ENCODE data around the gene LDLRAD2. TPM values are rescaled to one million over a fixed set of nuclear protein-coding genes. Genes with fewer than 3 reads are reported as not detected.

Gene LDLRAD2
- total and polyA plus RNA-seq, 2 of the 8 experiments (the other 6 are each of a cell fraction or from before 2014, with no cell fraction given): 0.48 to 0.74 TPM

DNA sequence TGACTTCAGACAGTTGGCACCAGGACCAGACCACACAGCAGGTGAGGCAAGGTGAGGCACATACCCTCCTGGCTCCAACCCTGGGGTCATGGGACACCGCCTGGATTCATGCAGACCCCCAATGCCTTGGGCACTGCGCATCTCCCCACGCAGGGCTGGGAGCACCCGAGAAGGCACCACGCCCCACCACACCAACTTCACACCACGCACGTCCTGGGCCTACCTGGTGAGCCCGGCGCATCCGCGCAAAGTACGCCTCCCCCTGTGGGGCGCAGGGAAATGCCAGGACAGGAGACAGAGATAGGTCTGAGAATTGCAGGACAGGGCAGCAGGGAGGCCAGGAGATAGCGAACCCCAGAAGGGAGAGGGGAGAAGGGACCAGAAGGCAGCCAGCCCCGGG lies 58.5 kb downstream of the LDLRAD2 start (continued):
- TF ChIP-seq SAP30 (IDR thresholded peaks at IDR 0.05; ENCODE audit: insufficient read depth, insufficient replicate concordance, low read length) (no peak), NANOG (IDR thresholded peaks at IDR 0.05; ENCODE audit: insufficient read depth, low read depth, low read length, poor library complexity, severe bottlenecking) (no peak)

Data from H1 (cell line).